GM19372 (cell line): ENCODE data around the gene AKR1C2.
"Not testable (repeated sequence)": the region's sequence is repeated elsewhere in the genome, so short reads cannot be mapped to it uniquely, and the experiment has no call there.

Source experiments
- ATAC-seq: cut with Tn5 transposase; IDR thresholded peaks from one replicate; pipeline ENCODE4 v1.9.1; 2021; ENCODE audit warnings: mild to moderate bottlenecking, low read depth, moderate library complexity; ENCODE audit not compliant: unreplicated experiment

AKR1C2 gene

DNA sequence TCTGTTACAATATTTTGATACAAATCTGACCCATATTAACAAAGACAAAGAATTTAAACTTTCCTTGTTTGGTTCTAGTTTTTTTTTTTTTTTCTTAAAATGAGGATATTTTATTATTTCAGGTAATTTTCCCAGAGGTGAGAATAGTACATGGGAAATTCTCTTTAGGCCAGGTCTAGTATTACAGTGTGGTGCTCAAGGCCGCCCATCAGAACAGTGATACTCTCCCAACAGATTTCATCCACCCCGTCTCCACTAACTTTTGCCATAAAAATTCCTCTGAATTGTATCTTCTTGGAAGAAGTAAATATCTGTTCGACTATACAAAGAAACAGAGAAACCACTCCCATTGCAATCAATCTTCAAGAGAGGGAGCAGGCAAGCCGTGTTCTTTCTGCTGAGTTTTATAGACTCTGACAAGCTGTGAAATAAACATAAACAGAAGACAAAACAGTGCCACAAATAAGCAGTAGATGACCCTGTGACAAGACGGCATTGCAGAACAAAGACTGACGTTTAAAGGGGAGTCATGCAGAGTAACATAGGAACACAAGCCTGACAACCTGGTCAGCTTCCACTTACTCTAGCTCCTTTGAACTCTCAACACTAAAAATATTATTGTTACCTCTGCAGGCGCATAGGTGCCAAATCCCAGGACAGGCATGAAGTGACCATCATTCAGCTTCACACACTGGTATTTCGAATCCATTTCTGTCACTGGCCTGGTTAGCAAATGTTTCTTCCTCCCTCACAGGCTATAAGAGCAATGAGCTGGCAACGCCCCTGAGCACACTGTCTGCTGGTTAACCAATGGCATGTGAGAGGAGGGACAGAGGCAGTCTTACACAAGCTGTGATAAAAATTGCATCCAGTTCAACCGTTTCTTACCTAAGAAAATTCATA is at the start of gene AKR1C2:
Gene AKR1C2 (minus strand): TSS at position 731 of the 903 bp plus-strand sequence. CDS start 22 bp downstream, at position 709.
- ATAC-seq: not testable (repeated sequence)

DNA sequence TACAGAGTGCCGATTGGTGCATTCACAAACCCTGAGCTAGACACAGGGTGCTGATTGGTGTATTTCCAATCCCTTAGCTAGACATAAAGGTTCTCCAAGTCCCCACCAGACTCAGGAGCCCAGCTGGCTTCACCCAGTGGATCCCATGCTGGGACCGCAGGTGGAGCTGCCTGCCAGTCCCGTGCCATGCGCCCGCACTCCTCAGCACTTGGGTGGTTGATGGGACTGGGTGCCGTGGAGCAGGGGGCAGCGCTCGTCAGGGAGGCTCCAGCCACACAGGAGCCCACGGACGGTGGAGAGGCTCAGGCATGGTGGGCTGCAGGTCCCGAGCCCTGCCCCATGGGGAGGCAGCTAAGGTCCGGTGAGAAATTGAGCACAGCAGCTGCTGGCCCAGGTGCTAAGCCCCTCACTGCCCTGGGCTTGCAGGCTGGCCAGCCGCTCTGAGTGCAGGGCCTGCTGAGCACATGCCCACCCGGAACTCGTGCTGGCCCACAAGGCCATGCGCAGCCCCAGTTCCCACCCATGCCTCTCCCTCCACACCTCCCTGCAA is 49.4 kb upstream of the AKR1C2 start:
- not testable (repeated sequence) for ATAC-seq

DNA sequence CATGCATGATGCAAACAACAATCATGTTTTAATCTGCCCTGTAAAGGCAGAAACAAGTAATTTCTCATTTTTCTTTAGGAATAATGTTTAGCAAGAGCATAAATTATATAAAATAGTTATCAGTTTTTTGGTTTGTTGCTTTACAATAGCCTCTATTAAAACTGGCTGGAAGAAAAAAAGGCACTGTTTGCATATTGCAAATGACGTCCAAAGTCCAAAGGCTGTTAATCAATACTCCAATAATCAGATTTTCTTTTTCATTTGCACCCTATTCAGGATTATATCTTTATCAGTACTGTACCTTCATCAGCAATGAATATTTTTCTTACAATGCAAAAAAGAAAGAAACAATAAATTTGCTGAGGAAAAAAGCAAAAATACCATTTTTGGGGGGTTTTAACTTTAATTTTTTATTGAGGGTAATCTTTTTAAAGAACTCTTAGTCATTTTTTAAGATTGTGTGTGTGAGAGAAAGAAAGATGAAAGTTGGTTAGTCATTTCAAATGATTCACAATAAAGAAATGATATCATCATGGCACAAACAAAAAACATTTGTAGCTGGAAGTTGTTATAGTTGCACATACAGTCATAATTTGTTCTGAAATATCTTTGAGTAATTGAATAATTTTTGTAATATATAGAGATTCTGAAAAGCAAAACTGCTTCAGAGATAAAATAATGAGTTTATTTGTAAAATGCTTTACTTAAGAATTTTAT is 44.4 kb upstream of the AKR1C2 start:
- ATAC-seq: no peak

DNA sequence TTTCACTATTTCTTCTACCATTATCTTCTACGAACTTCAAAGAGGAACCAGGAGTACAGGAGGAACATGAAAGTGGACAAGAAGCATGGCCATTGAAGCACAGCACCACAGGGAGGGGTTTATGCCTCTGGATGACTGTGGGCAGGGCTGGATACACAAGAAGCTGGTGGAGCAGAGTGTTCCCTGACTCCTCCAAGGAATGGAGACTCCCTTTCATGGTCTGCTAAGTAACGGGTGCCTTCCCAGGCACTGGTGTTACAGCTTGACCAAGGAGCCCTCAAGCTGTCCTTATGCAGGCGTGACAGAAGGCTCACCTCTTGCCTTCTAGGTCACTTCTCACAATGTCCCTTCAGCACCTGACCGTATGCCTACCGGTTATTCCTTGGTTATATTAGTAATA is 43.4 kb upstream of the AKR1C2 start:
- ATAC-seq: not testable (repeated sequence)

DNA sequence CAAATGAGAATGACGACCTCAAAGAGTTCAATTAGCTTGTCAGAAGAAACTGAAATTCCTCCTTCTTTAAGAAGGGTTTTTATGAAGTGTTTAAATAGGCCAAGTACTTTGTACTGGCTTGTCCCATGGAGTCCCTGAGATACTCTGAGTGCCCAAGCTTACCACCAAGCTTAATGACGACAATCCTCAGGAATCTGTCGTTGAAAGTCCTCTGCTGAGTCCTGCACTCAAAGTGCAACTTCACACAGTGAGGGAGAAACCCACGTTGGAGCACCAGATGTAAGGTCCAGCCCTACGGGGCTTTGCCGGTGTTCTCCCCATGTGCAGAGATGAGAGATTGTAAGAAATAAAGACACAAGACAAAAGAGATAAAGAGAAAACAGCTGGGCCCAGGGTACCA is 42.8 kb upstream of the AKR1C2 start:
- no peak for ATAC-seq

DNA sequence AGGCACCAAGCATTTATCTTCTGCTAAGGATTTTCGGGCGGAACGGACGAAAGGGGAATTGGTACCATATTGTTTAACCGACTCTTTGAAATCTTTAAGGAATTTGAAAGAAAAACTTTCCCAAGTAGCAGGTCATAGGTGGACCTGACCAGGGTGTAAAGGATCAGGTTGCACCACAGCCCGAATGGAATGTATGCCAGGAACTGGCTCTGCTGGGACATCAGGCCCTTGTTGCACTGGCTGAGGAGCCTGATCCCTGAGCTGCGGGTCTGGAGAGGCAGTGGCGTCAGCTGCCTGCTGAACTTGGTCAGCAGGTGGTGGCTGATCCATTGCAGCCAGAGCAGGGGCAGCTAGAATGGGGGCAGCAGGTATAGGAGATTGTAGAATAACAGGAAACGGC is 41.4 kb upstream of the AKR1C2 start:
- no peak for ATAC-seq

DNA sequence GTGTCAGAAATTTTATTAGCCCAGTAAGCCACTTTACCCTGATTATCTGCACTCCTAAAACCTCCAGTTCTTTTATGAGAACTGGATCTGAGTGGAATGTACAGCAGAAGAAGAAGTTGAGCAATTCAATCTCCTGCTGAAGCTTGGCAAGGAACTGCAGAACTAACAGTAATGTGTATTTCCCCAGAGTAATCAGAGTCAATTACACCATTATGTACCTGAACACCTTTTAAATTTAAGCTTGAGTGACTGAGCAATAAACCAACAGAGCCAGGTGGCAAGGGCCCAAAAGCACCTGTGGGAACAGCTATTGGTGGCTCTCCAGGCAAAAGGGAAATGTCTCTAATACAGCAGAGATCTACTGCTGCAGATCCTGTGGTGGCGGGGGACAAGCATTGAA is 40.1 kb upstream of the AKR1C2 start:
- ATAC-seq: no peak

DNA sequence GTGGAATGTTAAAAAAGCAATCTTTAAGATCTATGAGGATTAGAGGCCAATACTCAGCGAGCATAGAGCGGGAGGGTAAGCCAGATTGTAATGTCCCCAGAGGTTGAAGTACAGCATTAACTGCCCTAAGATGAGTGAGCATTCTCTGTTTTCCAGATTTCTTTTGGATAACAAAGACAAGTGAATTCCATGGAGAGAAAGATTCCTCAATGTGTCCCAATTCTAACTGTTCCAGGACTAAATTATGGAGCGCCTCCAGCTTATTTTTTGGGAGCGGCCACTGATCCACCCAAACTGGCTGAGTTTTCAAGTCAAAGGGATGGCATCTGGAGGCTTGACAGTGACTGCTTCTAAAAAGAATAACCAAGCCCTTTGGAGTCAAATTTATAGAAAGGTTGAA is 39.3 kb upstream of the AKR1C2 start:
- no peak for ATAC-seq

DNA sequence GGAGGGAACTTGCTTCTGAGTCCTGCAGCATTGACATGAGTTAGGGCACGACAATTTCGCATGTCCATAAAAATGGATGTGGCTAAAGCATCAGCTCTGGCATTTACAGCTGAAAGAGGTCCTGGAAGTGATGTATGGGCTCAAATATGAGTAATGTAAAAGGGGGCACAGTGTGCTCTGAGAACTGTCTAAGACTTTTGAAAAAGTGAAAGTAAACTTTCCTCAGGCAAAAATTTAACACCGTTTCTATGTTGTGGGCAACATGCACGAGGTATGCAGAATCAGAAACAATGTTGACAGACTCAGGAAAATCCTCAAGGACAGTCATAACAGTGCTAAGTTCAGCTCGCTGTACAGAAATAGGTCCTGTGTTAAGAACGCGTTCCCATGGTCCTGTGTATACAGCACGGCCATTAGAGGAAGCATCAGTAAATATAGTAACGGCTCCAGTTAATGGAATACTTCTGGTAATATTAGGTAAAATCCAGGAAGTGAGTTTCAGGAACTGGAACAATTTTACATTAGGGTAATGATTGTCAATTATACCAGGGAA is 37.9 kb upstream of the AKR1C2 start:
- ATAC-seq: no peak

DNA sequence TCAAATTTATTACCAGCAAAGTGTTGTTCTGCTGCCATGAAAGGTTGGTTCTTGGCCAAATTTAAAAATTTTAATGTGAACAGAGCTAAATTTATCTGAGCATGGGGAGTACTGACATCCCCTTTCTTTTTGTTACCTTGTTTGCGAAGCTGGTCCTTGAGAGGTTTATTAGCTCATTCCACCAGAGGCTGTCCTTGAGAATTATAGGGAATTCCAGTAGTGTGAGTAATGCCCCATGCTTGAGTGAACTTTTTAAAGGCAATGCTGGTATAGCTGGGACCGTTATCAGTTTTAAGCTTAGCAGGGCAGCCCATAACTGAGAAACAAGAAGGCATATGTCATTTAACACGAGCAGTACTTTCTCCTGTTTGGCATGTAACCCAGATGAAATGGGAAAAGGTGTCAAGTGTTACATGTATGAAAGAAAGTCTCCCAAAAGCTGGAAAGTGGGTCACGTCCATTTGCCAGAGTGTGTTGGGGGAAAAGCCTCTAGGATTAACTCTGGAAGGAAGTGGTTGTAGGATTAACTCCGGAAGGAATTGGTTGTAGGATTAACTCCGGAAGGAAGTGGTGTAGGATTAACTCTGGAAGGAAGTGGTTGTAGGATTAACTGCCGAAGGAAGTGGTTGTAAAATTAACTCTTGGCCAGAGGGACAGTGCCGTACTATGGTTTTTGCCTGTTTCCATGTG is 37.3 kb upstream of the AKR1C2 start:
- ATAC-seq: no peak

DNA sequence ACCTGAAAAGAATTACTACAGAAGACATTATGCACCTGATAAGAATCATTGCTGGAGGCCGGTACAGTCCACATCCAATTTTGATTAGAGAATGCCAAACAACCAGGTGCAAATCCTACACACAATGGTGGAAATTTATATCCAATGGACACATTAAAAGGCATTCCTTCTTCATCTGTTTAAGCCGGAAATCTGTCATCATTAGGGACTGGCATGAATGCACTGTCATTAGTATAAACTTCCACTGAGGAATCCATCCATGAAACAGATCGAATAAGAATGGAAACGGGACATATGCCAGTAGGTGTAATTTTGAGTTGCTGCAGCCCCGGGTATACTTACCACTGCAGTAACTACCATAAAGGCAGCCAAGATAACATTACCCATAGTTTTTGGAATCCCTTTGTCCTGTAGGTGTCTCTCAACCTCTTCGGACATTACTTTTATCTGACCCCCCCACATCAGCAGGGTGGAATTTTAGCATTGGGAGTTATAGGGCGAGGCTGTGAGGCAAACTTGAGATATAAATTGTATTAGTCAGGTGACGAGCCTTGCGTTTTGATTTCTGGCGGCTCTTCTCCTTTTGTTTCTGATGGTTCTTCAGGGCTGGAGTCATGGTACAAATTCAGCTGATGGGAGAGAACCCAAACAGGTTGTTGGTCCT is 36.5 kb upstream of the AKR1C2 start:
- ATAC-seq: no peak

DNA sequence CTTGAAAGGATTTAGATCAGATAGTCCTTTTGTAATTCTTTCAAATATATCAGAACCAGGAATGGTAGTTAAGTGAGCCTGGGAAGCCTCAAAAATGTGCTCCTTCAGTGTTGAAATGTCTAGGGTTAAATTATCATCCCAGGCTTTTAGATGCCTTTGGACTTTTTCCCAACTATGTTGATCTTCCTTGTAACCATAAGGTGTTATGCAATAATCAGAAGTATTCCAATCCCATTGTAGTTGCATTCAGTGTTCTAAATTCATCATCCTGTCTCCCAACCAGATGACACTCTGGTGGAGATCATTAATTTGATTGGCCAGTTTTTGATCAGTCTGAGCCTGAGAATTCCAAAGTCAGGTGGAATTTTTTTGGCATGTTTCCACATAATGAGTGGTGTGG is 35.1 kb upstream of the AKR1C2 start:
- no peak for ATAC-seq

DNA sequence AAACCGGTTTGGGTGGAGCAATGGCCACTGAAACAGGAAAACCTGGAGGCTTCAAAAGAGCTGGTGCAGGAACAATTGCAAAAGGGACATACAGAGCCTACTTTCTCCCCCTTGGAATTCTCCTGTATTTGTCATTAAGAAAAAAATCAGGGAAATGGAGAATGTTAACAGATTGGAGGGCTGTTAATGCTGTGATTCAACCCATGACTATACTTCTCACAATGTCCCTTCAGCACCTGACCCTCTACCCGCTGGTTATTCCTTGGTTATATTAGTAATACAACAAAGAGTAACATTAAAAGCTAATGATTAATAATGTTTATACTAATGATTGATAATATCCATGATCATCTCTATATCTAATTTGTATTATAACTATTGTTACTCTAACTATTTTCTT is 34.4 kb upstream of the AKR1C2 start:
- no peak for ATAC-seq

DNA sequence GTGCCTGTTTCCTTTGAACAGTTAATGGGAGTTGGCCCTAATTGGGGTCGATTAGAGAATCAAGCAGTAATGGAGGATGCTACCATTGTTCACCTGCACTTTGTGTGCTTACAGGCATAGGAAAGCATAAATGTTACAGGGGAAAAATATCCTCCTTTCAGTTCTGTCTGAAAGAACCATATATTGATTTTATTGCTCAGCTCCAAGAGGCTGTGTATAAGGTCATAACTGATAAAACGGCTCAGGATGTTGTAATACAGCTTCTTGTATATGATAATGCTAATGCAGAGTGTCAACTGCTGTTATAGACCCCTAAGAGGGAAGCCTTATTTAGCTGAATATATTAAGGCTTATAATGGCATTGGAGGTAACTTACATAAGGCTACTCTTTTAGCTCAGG is 32.9 kb upstream of the AKR1C2 start:
- ATAC-seq: no peak

DNA sequence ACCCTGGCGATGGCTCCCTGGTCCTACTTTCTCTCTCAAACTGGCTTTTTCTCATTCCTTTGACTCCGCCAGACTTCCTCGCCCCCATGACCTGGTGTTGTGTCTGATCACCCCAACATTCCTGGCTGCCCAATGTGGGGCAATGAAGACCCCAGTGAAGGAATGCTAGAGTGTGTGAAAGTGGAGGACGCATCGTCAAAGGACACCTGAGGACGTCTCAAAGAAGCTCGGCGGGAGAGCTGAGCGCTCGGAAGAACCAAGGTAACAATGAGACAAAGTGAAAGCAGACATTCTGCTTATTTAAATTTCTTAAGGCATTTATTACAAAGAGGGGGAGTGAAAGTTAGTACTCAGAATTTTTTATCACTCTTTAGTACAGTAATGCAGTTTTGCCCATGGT is 31.7 kb upstream of the AKR1C2 start:
- ATAC-seq: no peak

DNA sequence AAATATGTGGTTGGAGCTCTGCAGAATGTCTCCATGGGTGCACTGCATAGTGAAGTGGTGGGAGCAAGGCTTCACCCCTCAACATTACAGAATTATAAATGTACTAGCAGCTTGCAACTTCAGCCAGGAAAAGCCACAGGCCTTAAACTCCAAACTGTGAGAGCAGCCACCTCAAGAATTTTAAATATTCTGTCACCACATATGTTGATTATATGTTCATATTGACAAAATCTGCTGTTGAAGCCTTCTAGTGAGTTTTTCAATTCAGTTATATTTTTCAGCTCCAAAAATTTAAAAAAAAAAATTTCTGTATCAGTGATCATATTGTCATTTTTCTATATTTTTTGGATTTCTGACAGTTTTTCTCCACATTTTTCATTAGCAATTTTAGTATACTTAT is 30.9 kb upstream of the AKR1C2 start:
- no peak for ATAC-seq

DNA sequence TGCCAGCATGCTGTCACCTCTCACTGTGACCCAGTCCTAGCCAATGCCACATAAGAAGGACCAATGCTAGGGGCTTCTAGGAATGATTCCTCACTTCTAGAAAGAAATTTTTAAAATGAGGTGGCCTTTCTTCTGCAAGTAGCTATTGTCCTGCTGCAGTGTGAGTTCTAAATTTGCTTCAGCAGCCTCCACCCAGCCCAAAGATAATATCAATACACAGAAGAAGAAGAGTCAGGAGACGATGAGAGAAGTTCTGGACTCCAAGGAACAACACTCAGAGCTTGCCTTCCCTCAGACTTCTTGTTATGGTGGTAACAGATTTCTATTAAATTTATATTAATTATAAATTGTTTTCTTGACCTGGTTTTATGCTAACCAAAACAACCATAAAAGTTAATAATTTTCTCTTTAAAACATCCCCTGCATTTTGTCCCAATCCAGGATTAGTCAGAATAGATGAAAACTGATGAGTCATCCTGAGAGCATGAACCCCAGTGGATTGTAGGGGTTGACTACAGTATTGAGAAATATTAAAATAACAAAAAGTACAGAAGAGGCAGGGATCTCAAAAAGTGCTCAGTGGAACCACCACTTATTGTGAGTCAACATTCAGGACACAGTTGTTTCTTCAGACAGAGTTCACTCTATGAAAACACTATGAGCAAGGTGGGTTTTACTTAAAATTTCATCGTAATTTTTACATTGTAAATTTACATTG is 29.6 kb upstream of the AKR1C2 start:
- ATAC-seq: no peak

DNA sequence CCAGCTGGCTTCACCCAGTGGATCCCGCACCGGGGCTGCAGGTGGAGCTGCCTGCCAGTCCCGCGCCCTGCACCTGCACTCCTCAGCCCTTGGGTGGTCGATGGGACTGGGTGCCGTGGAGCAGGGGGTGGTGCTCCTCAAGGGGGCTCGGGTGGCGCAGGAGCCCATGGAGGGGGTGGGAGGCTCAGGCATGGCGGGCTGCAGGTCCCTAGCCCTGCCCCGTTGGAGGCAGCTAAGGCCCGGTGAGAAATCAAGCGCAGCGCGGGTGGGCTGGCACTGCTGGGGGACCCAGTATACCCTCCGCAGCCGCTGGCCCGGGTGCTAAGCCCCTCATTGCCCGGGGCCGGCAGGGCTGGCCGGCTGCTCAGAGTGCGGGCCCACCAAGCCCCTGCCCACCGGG is 28.8 kb upstream of the AKR1C2 start:
- not testable (repeated sequence) for ATAC-seq

DNA sequence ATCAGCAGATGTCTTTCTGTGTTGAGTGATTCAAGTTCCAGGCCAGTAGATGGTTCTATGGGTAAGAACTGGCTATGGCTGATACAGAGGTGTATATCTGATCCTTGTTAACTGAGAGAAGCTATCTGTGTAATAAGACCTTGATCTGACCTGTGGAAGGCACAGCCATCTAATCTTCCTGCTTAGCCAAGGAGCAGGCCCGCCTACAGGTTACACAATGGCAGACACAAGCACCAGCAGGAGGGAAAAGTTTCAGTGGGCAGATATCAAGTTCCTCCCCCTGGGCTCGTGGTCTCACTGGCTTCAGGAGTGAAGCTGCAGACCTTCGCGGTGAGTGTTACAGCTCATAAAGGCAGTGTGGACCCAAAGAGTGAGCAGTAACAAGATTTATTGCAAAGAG is 27.9 kb upstream of the AKR1C2 start:
- ATAC-seq: not testable (repeated sequence)
